GM12891 (cell line): Measurements from ENCODE around the gene DCAF12. TPM values are rescaled to one million over a fixed set of nuclear protein-coding genes. Genes with fewer than 3 reads are reported as not detected.

ENCODE experiments used
- DNase-seq: peaks from one replicate; pipeline ENCODE4 v3.0.0; 2011; ENCODE audit warnings: low spot score; ENCODE audit not compliant: insufficient read length
- FAIRE-seq: peaks from 2 replicates; lab custom pipeline; 2011; peaks lifted over from hg19 to GRCh38; lab: Jason Lieb, UNC
- PAX5 ChIP-seq: IDR thresholded peaks from 2 replicates; pipeline ENCODE4 v1.6.1; 2011; ENCODE audit warnings: low read length, moderate library complexity, mild to moderate bottlenecking; ENCODE audit not compliant: insufficient read depth, severe bottlenecking
- POLR2A ChIP-seq: IDR thresholded peaks from 2 replicates; pipeline ENCODE4 v1.6.1; 2011; ENCODE audit warnings: low read depth, low read length, control low read depth
- POLR2AphosphoS5 ChIP-seq: IDR thresholded peaks from 2 replicates; pipeline ENCODE4 v1.6.1; 2011; ENCODE audit warnings: low read depth, low read length, control low read depth
- POU2F2 ChIP-seq: IDR thresholded peaks from 2 replicates; pipeline ENCODE4 v1.6.1; 2011; ENCODE audit warnings: low read depth, mild to moderate bottlenecking, control low read depth, low read length, moderate library complexity
- SPI1 ChIP-seq: IDR thresholded peaks from 2 replicates; pipeline ENCODE4 v1.6.1; 2011; ENCODE audit warnings: low read depth, low read length, control low read depth
- TAF1 ChIP-seq: IDR thresholded peaks from 2 replicates; pipeline ENCODE4 v1.6.1; 2011; ENCODE audit warnings: low read depth, low read length, control low read depth
- polyA plus RNA-seq: library from polyadenylated mRNA; unstranded; fragments of >200 nt; gene quantifications from one replicate; pipeline ENCODE4 v1.2.1, GENCODE V29; 2012; ENCODE audit warnings: low read depth, missing spikeins, inconsistent platforms; ENCODE audit not compliant: missing spikeins

Gene DCAF12
- 13.8 TPM for polyA plus RNA-seq

GRCh38 chr9:34126207-34127034 lies at the start of gene DCAF12:
Gene DCAF12, minus strand, starts transcription at chr9:34126698. Its CDS starts 267 bp downstream, at chr9:34126431.
- peak; percentile 89 for DNase-seq
- TF ChIP-seq POU2F2 = peak; percentile 29; the same call in 1 of the 2 replicates
- TF ChIP-seq POLR2A = peak; percentile 37; the same call in 1 of the 2 replicates
- TF ChIP-seq POLR2AphosphoS5 = no peak
- peak; percentile 66; the same call in 1 of the 2 replicates for TF ChIP-seq TAF1
- TF ChIP-seq PAX5 = no peak
- TF ChIP-seq SPI1 = peak; percentile 62
- peak; percentile 99 for FAIRE-seq

GRCh38 chr9:34176089-34176488 lies 49.6 kb upstream of the DCAF12 start:
- TF ChIP-seq TAF1 (no peak), PAX5 (no peak), POLR2A (no peak), SPI1 (no peak), POLR2AphosphoS5 (no peak), POU2F2 (no peak)
- DNase-seq (no peak), FAIRE-seq (no peak)

- TF ChIP-seq SPI1 (peak; percentile 84), TAF1 (no peak), PAX5 (no peak)
- DNase-seq (no peak), FAIRE-seq (peak; percentile 33)
Observed at GRCh38 chr9:34171753-34172535, 45.4 kb upstream of the DCAF12 start.

- TF ChIP-seq POU2F2 = no peak
- TF ChIP-seq POLR2AphosphoS5 = no peak
- no peak for TF ChIP-seq SPI1
- TF ChIP-seq TAF1 = no peak
- no peak for TF ChIP-seq PAX5
- TF ChIP-seq POLR2A = no peak
- FAIRE-seq (no peak), DNase-seq (no peak)
Observed at GRCh38 chr9:34170237-34170991, 43.9 kb upstream of the DCAF12 start.

GRCh38 chr9:34169125-34169524 lies 42.6 kb upstream of the DCAF12 start:
- TF ChIP-seq TAF1 = no peak
- no peak for FAIRE-seq
- no peak for DNase-seq

GRCh38 chr9:34163434-34163833 lies 36.9 kb upstream of the DCAF12 start:
- TF ChIP-seq PAX5 (no peak), SPI1 (no peak), TAF1 (no peak), POLR2AphosphoS5 (no peak), POLR2A (no peak), POU2F2 (no peak)
- FAIRE-seq = no peak
- no peak for DNase-seq

- DNase-seq (no peak), FAIRE-seq (no peak)
- no peak for TF ChIP-seq PAX5
Observed at GRCh38 chr9:34158362-34158869, 31.9 kb upstream of the DCAF12 start.

GRCh38 chr9:34157898-34158297 lies 31.4 kb upstream of the DCAF12 start:
- no peak for TF ChIP-seq POLR2AphosphoS5
- TF ChIP-seq TAF1 = no peak
- TF ChIP-seq SPI1 = no peak
- TF ChIP-seq PAX5 = no peak
- TF ChIP-seq POU2F2 = no peak
- no peak for TF ChIP-seq POLR2A
- DNase-seq = no peak
- no peak for FAIRE-seq

GRCh38 chr9:34157318-34157717 lies 30.8 kb upstream of the DCAF12 start:
- DNase-seq = no peak
- TF ChIP-seq POLR2A (no peak), POU2F2 (no peak), POLR2AphosphoS5 (no peak), PAX5 (no peak), TAF1 (no peak), SPI1 (no peak)
- FAIRE-seq = no peak

GRCh38 chr9:34154057-34154456 lies 27.6 kb upstream of the DCAF12 start:
- FAIRE-seq (no peak), DNase-seq (no peak)
- TF ChIP-seq TAF1 = no peak
- no peak for TF ChIP-seq POU2F2
- no peak for TF ChIP-seq PAX5
- no peak for TF ChIP-seq POLR2AphosphoS5
- no peak for TF ChIP-seq SPI1
- no peak for TF ChIP-seq POLR2A
